GM12892 (cell line): Measurements from ENCODE around the gene LANCL3.

Experiments
- POLR2A ChIP-seq: IDR thresholded peaks from 2 replicates; pipeline ENCODE4 v1.6.1; 2011; ENCODE audit warnings: low read depth, low read length, control low read depth
- POLR2AphosphoS5 ChIP-seq: IDR thresholded peaks from 2 replicates; pipeline ENCODE4 v1.6.1; 2011; ENCODE audit warnings: low read depth, low read length, control low read depth
- TAF1 ChIP-seq: IDR thresholded peaks from 2 replicates; pipeline ENCODE4 v1.6.1; 2011; ENCODE audit warnings: low read depth, mild to moderate bottlenecking, control low read depth, low read length, borderline replicate concordance

DNA sequence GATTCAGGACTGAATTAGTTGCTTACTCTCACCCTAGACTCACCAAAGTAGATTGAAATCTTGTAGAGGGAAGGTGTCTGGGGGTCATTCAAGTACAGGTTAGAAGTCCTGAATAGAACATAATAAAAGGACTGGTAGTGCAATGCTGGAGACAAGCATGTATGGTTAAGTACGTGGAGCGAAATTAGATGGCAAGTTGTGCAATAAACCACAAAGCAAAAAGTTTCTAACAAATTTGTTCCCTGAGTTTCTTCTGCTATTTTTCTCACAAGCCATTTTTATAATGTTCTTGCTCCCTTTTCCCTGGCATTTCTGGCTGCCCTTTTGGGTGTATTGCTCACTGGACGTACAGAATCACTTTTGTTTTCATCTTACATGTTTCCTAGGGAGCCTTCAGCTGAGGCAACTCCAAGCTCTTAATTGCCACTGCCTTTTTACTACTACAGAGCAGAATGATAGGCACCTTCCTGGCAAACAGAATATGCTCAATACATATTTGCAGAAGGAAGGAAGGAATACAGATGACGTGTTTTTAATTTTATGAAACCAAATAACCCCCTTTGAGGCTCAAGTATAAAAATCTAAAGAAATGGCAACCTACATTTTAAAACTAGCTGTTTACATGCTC is 23.4 kb downstream of the LANCL3 start:
- TF ChIP-seq POLR2A (no peak), TAF1 (no peak), POLR2AphosphoS5 (no peak)
